ENCODE data around the gene AQP6.

GRCh38 chr12:49923035-49923644 is 49.6 kb upstream of the AQP6 start:
- no peak for TF ChIP-seq CTCF (IDR thresholded peaks at IDR 0.05; ENCODE audit: borderline replicate concordance, extremely low read depth, low read length, poor library complexity, severe bottlenecking)
- TF ChIP-seq EZH2 (IDR thresholded peaks at IDR 0.05; ENCODE audit: borderline replicate concordance, low read depth, low read length, severe bottlenecking) = no peak
